ENCODE data around the gene RGS3.

GRCh38 chr9:113452113-113452605 lies 11.4 kb upstream of the RGS3 start:
- no peak for TF ChIP-seq NFE2L1 (CRISPR knock-in tag; IDR thresholded peaks at IDR 0.05)
- TF ChIP-seq, protein P1, sequence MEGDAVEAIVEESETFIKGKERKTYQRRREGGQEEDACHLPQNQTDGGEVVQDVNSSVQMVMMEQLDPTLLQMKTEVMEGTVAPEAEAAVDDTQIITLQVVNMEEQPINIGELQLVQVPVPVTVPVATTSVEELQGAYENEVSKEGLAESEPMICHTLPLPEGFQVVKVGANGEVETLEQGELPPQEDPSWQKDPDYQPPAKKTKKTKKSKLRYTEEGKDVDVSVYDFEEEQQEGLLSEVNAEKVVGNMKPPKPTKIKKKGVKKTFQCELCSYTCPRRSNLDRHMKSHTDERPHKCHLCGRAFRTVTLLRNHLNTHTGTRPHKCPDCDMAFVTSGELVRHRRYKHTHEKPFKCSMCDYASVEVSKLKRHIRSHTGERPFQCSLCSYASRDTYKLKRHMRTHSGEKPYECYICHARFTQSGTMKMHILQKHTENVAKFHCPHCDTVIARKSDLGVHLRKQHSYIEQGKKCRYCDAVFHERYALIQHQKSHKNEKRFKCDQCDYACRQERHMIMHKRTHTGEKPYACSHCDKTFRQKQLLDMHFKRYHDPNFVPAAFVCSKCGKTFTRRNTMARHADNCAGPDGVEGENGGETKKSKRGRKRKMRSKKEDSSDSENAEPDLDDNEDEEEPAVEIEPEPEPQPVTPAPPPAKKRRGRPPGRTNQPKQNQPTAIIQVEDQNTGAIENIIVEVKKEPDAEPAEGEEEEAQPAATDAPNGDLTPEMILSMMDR (IDR thresholded peaks at IDR 0.05), result no peak
- TF ChIP-seq CREB1 (CRISPR knock-in tag; IDR thresholded peaks at IDR 0.05), result no peak
- no peak for TF ChIP-seq USF2 (CRISPR knock-in tag; IDR thresholded peaks at IDR 0.05)
- TF ChIP-seq ZNF121 (CRISPR knock-in tag; IDR thresholded peaks at IDR 0.05), result no peak
- TF ChIP-seq NR2C2 (CRISPR knock-in tag; IDR thresholded peaks at IDR 0.05), result no peak
- TF ChIP-seq ATF3 (CRISPR knock-in tag; conservative IDR thresholded peaks at IDR 0.05), result no peak
- no peak for TF ChIP-seq FOXP1 (CRISPR knock-in tag; IDR thresholded peaks at IDR 0.05; ENCODE audit: borderline replicate concordance)
- TF ChIP-seq, protein P2, sequence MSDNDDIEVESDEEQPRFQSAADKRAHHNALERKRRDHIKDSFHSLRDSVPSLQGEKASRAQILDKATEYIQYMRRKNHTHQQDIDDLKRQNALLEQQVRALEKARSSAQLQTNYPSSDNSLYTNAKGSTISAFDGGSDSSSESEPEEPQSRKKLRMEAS (CRISPR knock-in tag; IDR thresholded peaks at IDR 0.05), result no peak
- no peak for TF ChIP-seq ESRRA (CRISPR knock-in tag; IDR thresholded peaks at IDR 0.05; ENCODE audit: borderline replicate concordance)
- no peak for TF ChIP-seq ETV6 (CRISPR knock-in tag; IDR thresholded peaks at IDR 0.05)
- no peak for TF ChIP-seq TP53 (CRISPR knock-in tag; IDR thresholded peaks at IDR 0.05)
- no peak for TF ChIP-seq TCF7 (CRISPR knock-in tag; IDR thresholded peaks at IDR 0.05; ENCODE audit: low read depth)
